HEK293T (cell line): Measurements from ENCODE around the gene OR13J1.

Experiments used
- CTCF ChIA-PET: fragments of 350-600 bp; formaldehyde crosslinking; extraction: SDS; loops from one replicate; lab custom pipeline; 2021; ENCODE audit warnings: antibody characterized with exemption, inconsistent platforms; lab: Yijun Ruan, JAX
- POLR2A ChIA-PET: fragments of 350-600 bp; formaldehyde crosslinking; extraction: SDS; loops from one replicate; lab custom pipeline; 2020; ENCODE audit warnings: antibody characterized with exemption, inconsistent platforms; lab: Yijun Ruan, JAX
- DNase-seq: peaks from one replicate; pipeline ENCODE4 v3.0.0; 2012; ENCODE audit warnings: mixed read lengths; ENCODE audit errors: extremely low spot score
- ARNT ChIP-seq: fragments of 450-650 bp; IDR thresholded peaks from 2 replicates; pipeline ENCODE4 v1.6.1; 2017; ENCODE audit warnings: mild to moderate bottlenecking
- BHLHE40 ChIP-seq: fragments of 450-650 bp; IDR thresholded peaks from 2 replicates; pipeline ENCODE4 v1.6.1; 2016; ENCODE audit warnings: mild to moderate bottlenecking, moderate library complexity, borderline replicate concordance
- CTBP1 ChIP-seq: fragments of 450-650 bp; IDR thresholded peaks from 2 replicates; pipeline ENCODE4 v1.6.1; 2016; ENCODE audit warnings: borderline replicate concordance
- ELF4 ChIP-seq: fragments of 450-650 bp; IDR thresholded peaks from 2 replicates; pipeline ENCODE4 v1.6.1; 2017; ENCODE audit warnings: antibody characterized with exemption
- FOXA1 ChIP-seq: fragments of 450-650 bp; IDR thresholded peaks from 2 replicates; pipeline ENCODE4 v1.6.1; 2016; ENCODE audit warnings: mild to moderate bottlenecking
- FOXK2 ChIP-seq: fragments of 450-650 bp; IDR thresholded peaks from 2 replicates; pipeline ENCODE4 v1.6.1; 2016; ENCODE audit warnings: mild to moderate bottlenecking
- FOXM1 ChIP-seq: fragments of 450-650 bp; IDR thresholded peaks from 2 replicates; pipeline ENCODE4 v1.6.1; 2017; ENCODE audit warnings: mild to moderate bottlenecking, borderline replicate concordance
- HDGF ChIP-seq: fragments of 450-650 bp; IDR thresholded peaks from 2 replicates; pipeline ENCODE4 v1.6.1; 2017; ENCODE audit warnings: antibody characterized with exemption, borderline replicate concordance
- L3MBTL2 ChIP-seq: fragments of 450-650 bp; conservative IDR thresholded peaks from 2 replicates; pipeline ENCODE4 v1.6.1; 2016; ENCODE audit warnings: mild to moderate bottlenecking
- LEF1 ChIP-seq: fragments of 450-650 bp; IDR thresholded peaks from 2 replicates; pipeline ENCODE4 v1.6.1; 2017; ENCODE audit warnings: mild to moderate bottlenecking, borderline replicate concordance
- NFRKB ChIP-seq: fragments of 450-650 bp; IDR thresholded peaks from 2 replicates; pipeline ENCODE4 v1.6.1; 2016; ENCODE audit warnings: mild to moderate bottlenecking, moderate library complexity
- SP1 ChIP-seq: fragments of 450-650 bp; IDR thresholded peaks from 2 replicates; pipeline ENCODE4 v1.6.1; 2017
- SUZ12 ChIP-seq: fragments of 450-650 bp; IDR thresholded peaks from 2 replicates; pipeline ENCODE4 v1.6.1; 2016; ENCODE audit warnings: mild to moderate bottlenecking
- TARDBP ChIP-seq: fragments of 450-650 bp; IDR thresholded peaks from 2 replicates; pipeline ENCODE4 v1.6.1; 2016
- ZNF384 ChIP-seq: fragments of 450-650 bp; IDR thresholded peaks from 2 replicates; pipeline ENCODE4 v1.6.1; 2016
- TF ChIP-seq, protein P1 (sequence below): fragments of 450-650 bp; IDR thresholded peaks from 2 replicates; pipeline ENCODE4 v1.6.1; 2016

Gene OR13J1

DNA sequence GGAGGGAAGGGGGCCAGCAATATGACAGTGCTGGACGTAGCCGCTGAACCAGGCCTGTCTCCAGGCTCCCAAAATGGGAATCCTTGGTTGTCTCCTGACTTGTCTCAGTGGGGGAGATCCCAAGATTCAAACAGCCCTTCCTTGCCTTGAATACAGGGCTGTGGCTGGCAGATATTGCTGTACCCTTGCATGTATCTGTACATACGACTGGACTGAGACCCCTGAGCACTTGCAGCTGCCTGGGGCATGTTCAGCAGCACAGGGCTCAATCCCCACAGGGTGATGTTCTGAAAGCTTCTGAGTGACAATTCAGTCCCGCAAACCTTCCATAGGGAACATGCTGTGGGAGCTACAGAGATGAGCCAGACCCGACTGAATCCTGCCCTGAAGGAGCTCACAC is 13.3 kb downstream of the OR13J1 start:
- ChIA-PET POLR2A (no interaction called here), CTCF (interaction anchor here (0.6 kb wide), 1 partner anchor 11 kb away, joined by 4 read pairs; no protein-coding TSS in a partner anchor)
- no peak for DNase-seq
- TF ChIP-seq LEF1 (no peak), FOXA1 (no peak), BHLHE40 (no peak), TARDBP (no peak), ARNT (no peak), L3MBTL2 (no peak), NFRKB (no peak), FOXM1 (no peak), ELF4 (no peak), HDGF (no peak), SP1 (no peak), ZNF384 (no peak), SUZ12 (no peak), CTBP1 (no peak), FOXK2 (no peak)
- TF ChIP-seq, protein P1, sequence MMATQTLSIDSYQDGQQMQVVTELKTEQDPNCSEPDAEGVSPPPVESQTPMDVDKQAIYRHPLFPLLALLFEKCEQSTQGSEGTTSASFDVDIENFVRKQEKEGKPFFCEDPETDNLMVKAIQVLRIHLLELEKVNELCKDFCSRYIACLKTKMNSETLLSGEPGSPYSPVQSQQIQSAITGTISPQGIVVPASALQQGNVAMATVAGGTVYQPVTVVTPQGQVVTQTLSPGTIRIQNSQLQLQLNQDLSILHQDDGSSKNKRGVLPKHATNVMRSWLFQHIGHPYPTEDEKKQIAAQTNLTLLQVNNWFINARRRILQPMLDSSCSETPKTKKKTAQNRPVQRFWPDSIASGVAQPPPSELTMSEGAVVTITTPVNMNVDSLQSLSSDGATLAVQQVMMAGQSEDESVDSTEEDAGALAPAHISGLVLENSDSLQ: no peak

DNA sequence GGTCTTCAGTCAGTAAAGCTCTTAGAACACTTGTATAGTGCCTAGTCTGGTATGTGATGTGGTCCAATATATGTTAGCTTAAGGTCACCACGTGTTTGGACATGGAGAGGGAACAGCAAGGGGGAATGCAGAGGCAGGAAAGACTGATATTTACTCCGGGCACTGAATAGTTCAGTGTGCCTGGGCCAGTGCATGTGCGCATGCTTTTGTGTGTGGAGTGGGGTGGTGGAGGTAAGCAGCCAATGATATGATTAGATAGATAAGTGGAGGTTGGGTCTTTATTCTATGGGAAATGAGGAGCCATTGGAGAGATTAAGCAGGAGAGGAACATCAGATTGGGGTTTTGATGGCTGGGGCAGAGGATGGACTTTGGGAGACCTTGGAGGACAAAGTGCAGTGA is 14.0 kb downstream of the OR13J1 start:
- CTCF ChIA-PET: no interaction called here
- TF ChIP-seq FOXA1 (no peak), ELF4 (no peak), BHLHE40 (no peak), FOXK2 (no peak), FOXM1 (no peak), ARNT (no peak), TARDBP (no peak), CTBP1 (no peak)
- TF ChIP-seq, protein P1: no peak
- POLR2A ChIA-PET: no interaction called here
- no peak for DNase-seq

DNA sequence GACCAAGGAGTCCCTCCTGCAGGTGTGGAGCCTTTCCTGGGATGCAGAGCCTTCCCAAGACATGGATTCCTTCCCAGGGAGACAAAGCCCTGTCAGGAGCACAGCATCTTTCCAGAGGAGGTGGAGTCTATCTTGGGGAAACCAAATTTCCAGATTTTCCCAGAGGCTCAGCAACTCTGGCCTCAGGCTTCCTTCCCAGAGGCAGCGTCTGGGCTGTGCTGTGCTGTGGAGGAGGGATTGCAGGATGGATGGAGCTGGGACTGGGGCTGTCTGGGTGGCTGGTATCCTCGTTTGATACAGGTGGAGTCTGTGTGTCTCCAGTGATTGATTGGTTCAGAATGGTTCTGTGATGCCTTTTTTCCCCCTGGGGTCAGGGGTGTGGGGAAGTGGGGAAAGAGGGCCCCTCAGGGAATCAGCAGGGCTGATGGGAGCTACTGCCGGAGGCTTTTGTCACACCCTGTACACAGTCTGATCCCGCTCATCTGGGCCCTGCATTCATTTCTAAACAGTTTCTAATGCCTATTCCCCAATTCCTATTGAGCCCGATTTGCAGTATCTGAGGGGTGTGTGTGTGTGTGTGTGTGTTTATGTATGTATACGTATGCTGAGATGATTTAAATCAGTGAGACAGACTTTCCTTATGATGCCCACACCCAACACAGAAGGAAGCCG is 16.0 kb downstream of the OR13J1 start:
- no peak for DNase-seq
- CTCF ChIA-PET: no interaction called here
- POLR2A ChIA-PET: no interaction called here
- TF ChIP-seq LEF1: no peak
- no peak for TF ChIP-seq ARNT
- TF ChIP-seq SP1: no peak
- no peak for TF ChIP-seq HDGF
- no peak for TF ChIP-seq L3MBTL2
- no peak for TF ChIP-seq ZNF384
- TF ChIP-seq FOXM1: no peak
- TF ChIP-seq ELF4: no peak
- TF ChIP-seq TARDBP: no peak
- no peak for TF ChIP-seq FOXK2
- TF ChIP-seq, protein P1: no peak
- no peak for TF ChIP-seq BHLHE40
- TF ChIP-seq SUZ12: no peak
- TF ChIP-seq NFRKB: no peak

DNA sequence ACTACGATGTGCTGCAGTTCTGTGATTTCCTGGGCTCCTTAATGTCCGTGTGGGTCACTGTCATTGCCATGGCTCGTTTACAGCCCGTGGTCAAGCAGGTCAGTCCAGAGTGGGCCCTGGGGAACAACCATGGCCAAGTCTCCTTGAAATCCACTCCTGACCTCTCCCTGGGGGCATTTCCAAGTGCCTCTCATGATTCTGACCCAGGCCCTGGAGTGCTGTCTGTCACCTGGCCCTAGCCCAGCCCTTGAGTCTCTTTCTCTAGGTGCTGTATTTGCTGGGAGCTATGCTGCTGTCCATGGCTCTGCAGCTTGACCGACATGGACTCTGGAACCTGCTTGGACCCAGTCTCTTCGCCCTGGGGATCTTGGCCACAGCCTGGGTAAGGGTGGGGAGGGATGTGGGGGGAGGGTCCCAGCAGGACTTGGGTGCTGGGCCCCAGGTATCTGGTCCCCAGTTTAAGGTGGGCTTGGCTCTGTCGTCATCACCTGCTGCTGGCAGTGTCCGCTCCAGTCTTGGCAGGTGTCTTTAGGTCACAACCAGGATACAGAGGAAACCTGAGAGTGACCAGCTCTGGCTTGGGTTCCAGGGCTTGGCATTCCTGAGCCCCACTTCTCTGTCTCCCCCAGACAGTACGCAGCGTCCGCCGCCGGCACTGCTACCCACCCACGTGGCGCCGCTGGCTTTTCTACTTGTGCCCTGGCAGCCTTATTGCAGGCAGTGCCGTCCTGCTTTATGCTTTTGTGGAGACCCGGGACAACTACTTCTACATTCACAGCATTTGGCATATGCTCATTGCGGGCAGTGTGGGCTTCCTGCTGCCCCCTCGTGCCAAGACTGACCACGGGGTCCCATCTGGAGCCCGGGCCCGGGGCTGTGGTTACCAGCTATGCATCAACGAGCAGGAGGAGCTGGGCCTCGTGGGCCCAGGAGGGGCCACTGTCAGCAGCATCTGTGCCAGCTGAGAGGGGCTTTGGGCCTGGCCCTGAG is 17.0 kb downstream of the OR13J1 start:
- no peak for DNase-seq
- TF ChIP-seq NFRKB (no peak), L3MBTL2 (no peak), SUZ12 (no peak), TARDBP (no peak), FOXK2 (no peak), BHLHE40 (no peak), ARNT (no peak), LEF1 (no peak), ELF4 (no peak)
- CTCF ChIA-PET: no interaction called here
- POLR2A ChIA-PET: no interaction called here

DNA sequence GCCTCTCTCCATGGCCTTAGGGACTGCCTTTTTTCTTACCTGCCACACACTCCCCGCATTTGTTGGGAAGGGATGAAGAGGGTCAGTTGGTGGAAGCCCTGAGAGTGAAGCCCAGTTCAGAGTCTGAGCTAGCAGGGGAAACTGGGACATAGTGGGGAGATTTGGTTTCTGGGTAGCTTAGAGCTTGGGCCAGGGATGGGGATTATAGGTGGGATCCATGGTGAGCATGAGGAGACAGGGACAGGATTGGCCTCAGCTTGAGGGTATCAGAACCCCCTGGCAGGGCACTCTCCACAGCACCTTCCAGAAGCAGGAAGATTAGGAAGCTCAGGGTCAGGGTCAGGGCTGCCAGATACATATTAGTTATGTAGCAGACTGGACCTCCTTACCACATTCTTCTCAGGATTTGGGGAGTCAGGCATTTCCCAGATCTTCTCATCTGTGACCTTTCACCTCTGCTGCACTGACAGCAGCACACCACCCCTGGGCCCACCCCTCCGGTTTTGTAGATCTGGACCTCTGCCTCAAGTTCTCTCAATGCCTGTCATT is 17.9 kb downstream of the OR13J1 start:
- no peak for DNase-seq
- POLR2A ChIA-PET: no interaction called here
- no peak for TF ChIP-seq FOXA1
- CTCF ChIA-PET: no interaction called here
